Measurements from ENCODE around the gene IFI30. TPM values are rescaled to one million over a fixed set of nuclear protein-coding genes. Genes with fewer than 3 reads are reported as not detected.

IFI30 gene
- total RNA-seq, 1 experiment from 2014 or later: 51.9 TPM

DNA sequence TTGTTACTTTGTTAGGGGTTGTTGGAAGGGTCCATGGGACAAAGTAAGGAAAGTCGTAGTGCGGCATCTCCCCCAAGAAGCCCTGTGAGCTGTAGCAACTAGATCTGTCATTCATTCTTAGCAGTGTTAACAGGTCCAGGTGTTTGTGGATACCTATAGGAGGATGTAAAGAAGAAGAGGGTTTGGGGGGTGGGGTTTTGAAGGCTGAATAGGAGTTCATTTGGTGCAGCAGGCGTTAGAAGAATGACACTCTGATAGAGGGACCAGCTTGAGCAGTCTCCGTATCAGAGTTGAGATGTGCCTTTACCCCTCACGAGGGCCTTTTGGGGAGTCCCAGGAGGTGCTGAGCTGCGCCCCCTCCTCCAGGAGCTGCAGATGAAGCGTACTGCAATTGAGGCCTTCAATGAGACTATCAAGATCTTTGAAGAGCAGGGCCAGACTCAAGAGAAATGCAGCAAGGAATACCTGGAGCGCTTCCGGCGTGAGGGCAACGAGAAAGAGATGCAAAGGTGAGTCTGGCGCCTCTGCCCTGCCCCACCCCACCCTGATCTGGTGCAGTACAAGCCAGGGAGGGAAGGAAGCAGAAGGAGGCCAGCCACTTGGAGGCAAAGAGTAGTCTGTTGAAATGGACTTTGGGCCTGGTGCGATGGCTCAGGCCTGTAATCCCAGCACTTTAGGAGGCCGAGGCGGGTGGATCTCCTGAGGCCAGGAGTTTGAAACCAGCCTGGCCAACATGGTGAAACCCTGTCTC lies 7.6 kb upstream of the IFI30 start:
- DNase-seq (ENCODE audit: low read depth): no peak
- in situ Hi-C loops (cut with HindIII; ENCODE audit: low pct_unique_long_range_greater_than_20kb, low sequenced_read_pairs): no loop called here

DNA sequence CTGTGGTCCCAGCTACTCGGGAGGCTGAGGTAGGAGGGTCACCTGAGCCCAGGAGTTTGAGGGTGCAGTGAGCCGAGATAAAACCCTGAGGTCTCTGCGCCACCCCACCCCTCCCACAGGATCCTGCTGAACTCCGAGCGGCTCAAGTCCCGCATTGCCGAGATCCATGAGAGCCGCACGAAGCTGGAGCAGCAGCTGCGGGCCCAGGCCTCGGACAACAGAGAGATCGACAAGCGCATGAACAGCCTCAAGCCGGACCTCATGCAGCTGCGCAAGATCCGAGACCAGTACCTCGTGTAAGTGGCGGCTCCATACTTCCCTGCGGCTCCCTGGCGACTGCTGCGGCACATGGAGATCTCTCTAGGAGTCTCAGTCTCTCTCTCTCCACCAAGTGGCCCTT lies 6.6 kb upstream of the IFI30 start:
- in situ Hi-C loops (cut with HindIII; ENCODE audit: low pct_unique_long_range_greater_than_20kb, low sequenced_read_pairs): no loop called here

DNA sequence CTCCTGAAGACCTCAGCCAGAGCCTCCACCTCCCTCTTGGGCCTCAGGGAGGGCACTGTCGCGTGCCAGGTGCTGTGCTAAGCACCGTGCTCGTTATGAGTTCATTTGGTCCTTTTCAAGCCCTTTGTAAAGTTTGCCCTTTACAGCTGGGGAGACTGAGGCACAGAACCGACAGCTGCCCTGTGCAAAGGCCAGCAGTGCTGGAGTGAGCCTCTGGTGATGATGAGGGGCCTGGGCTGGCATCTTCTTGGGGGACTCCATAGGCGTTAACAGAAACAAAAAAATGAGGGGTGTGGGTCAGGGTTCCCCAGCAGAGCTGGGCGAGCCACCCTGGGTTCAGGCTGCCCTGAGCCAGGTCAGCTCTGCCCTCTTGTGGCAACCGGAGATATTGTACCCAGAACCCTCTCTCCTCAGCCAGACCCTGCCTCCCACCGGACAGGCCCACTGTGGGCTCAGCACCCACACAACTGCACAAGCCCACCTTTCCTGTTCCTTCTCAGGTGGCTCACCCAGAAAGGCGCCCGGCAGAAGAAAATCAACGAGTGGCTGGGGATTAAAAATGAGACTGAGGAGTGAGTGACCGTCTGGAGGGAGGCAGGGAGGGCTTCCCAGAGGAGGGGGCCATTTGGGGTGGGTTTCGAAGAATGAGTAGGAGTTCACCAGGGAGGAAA lies 5.5 kb upstream of the IFI30 start:
- in situ Hi-C loops (cut with HindIII; ENCODE audit: low pct_unique_long_range_greater_than_20kb, low sequenced_read_pairs): no loop called here
- no peak for DNase-seq (ENCODE audit: low read depth)

More for the DNA sequence above, 6.6 kb upstream of the IFI30 start:
- no peak for DNase-seq (ENCODE audit: low read depth)

DNA sequence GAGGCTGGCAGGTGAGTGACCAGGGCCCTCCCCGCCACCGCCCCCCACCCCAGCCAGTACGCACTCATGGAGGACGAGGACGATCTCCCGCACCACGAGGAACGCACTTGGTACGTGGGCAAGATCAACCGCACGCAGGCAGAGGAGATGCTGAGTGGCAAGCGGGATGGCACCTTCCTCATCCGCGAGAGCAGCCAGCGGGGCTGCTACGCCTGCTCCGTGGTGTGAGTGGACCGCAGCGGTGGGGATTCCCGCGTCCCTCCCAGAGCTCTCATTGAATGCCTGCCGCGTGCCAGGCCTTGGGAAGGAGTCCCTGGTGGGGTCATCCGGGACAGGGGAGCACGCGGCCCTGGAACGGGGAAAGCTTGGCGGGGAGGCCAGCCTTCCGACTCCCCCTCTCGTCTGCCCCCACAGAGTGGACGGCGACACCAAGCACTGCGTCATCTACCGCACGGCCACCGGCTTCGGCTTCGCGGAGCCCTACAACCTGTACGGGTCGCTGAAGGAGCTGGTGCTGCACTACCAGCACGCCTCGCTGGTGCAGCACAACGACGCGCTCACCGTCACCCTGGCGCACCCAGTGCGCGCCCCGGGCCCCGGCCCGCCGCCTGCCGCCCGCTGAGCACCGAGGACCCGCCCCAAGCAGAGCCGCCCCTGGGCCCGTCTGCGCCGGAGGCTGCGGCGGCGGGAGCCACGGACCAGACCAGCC lies 4.8 kb upstream of the IFI30 start:
- DNase-seq (ENCODE audit: low read depth): no peak
- in situ Hi-C loops (cut with HindIII; ENCODE audit: low pct_unique_long_range_greater_than_20kb, low sequenced_read_pairs): no loop called here

DNA sequence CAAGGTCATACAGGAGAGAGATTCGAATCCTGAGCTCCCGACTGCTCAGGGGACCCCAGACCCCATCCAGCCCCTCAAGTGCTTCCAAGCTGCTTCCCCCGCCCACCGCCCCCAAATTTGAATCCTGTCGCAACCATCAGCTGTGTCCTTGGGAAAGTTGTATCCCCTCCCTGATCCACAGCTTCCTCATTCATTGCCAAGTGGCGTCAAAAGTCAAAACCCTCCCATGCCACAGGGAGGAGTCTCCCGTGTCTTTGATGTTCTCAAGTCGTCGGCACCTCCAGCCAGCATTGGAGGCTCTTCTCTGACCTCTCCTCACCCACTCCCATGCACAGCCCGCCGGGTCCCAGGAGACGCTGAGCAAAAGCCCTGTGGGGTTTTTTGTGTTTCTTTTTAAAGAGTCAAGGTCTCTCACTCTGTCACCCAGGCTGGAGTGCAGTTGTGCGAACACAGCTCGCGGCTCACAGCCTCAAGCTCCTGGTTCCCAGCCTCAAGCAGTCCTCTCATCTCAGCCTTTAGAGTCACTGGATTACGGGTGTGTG lies 2.8 kb upstream of the IFI30 start:
- no peak for DNase-seq (ENCODE audit: low read depth)
- in situ Hi-C loops (cut with HindIII; ENCODE audit: low pct_unique_long_range_greater_than_20kb, low sequenced_read_pairs): no loop called here

DNA sequence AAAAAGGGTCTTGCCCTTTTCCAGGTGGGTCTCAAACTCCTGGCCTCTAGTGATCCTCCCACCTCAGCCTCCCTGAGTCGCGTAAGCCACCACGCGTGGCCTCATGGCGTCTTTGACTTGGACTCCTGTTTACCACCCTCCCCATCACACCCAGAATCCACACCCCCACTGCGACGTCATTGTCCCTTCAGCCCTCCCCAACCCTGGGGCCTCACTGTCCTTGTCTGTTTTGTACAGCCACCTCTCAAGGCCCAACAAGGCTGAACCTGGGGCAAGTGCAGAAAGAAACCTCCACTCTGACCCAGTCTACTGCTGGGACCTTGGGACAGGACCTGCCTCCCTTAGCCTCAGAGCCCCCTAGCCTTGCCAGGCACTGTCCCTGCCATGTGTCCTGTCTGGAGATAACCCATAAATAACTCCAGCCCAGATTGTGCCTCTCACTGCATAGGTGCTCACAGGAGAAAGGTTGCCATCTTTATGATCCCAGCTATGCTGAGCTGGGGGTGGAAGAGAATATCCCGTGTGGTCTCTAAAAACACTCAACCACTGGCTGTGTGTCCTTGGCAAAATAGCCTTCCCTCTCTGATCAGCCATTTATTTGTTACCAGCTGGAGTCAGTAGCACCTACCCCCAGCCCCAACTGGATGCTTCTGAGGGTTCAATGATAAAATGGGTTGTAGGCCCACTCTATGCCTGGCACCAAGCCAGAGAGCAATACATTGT lies 1.8 kb upstream of the IFI30 start:
- DNase-seq (ENCODE audit: low read depth): no peak

DNA sequence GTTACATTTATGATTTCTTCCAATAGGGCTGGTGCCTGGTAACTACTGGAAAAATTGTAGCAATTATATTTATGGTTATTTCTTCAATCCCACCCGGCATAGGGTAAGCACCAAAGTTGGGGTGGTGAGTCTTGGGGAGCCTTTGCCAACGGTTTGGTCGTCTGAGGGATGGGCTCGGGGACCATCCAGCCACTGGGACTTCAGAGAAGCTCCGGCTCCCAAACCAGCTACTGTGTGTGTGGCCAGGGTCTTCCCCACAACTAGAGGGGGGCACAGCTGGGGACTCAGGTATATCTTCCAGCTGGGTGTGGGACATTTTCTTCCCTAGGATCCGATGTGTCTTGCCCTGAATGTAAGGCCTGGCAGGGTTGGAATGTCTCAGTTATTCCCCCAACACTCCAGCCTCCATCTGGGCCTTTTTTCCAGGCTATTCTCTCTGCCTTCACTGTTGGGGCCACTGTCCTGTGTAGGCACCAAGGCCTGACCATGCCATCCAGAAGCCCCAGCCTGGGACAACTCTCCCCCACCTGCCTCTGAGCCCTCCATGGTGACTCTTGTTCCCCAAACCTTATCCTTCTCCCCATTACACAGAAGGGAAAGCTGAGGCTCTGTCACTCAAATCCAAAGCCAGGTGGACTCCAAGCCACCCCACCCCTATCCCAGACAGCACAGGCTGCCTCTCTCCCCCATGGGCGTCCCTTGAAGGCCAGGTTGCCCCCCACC lies 1.1 kb upstream of the IFI30 start:
- in situ Hi-C loops (cut with HindIII; ENCODE audit: low pct_unique_long_range_greater_than_20kb, low sequenced_read_pairs): no loop called here
- DNase-seq (ENCODE audit: low read depth): no peak

More for the DNA sequence above, 1.8 kb upstream of the IFI30 start:
- in situ Hi-C loops (cut with HindIII; ENCODE audit: low pct_unique_long_range_greater_than_20kb, low sequenced_read_pairs): no loop called here

DNA sequence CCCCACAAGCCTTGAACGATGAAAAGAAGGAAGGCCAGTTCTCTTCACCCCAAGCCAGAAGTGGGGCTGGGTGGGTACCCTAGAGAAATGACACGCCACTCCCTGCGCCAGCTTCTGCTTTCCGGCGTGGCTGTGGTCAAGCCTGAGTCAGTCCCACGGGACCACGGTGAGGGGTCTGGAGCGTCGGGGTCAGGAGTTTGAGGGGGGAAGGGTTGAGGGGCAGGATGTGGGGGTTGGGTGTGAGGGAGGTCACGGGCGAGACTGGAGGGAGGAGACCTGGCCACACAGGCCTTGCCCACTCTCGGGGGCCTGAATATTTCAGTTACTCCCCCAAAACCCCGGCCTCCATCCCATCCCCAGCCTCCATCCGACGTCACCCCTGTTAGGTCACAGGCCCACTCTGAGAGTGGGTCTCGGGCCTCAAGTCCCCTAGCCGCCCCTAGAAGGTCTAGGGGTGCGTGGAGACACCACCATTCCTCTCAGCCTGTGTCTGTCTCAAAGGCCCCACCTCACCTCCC lies 500 bp upstream of the IFI30 start:
- no peak for DNase-seq (ENCODE audit: low read depth)
- in situ Hi-C loops (cut with HindIII; ENCODE audit: low pct_unique_long_range_greater_than_20kb, low sequenced_read_pairs): no loop called here

DNA sequence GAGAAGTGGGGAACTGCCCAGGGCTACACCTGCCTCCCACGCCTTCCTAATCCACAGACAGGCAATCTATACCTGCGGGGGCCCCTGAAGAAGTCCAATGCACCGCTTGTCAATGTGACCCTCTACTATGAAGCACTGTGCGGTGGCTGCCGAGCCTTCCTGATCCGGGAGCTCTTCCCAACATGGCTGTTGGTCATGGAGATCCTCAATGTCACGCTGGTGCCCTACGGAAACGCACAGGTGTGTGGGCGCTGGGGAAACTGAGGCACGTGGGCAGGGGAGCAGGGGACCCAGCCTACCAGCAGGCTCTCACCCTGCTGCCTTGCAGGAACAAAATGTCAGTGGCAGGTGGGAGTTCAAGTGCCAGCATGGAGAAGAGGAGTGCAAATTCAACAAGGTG lies 1.4 kb downstream of the IFI30 start:
- DNase-seq (ENCODE audit: low read depth): no peak
- in situ Hi-C loops (cut with HindIII; ENCODE audit: low pct_unique_long_range_greater_than_20kb, low sequenced_read_pairs): no loop called here

DNA sequence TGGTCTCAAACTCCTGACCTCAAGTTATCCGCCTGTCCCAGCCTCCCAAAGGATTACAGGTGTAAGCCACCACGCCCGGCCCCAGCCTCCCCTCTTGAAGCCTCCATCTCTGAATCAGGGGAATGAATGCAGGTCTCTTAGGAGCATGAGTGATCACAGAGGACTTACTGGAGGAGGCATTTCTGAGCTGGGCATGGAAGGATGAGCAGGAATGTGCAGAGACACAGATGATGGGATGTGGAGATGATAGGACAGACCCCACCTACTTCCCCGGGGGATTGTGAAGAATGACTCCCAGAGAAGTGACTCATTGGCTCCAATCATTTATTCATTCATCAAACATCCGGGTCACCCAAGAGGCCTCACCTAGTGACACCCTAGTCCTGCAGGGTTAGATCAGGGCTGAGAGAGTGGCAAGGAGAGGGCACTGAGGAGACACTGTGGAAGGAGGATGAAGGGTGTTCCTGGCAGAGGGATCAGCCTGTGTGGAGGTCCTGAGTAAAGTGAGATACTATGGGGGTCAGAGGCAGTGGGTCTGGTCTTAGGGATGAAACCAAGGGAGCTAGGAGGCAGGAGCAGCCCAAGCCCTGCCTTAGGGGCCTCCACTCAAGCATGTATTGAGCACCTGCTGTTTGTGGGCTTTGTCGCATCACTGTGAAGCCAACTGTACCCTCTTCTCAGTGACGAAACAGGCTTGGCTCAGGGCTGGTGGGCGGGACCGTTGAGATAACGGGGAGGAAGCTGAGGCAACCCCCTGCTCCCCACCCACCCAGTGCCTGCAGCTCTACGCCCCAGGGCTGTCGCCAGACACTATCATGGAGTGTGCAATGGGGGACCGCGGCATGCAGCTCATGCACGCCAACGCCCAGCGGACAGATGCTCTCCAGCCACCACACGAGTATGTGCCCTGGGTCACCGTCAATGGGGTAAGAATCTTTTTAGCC lies 3.0 kb downstream of the IFI30 start:
- no peak for DNase-seq (ENCODE audit: low read depth)
- in situ Hi-C loops (cut with HindIII; ENCODE audit: low pct_unique_long_range_greater_than_20kb, low sequenced_read_pairs): no loop called here

DNA sequence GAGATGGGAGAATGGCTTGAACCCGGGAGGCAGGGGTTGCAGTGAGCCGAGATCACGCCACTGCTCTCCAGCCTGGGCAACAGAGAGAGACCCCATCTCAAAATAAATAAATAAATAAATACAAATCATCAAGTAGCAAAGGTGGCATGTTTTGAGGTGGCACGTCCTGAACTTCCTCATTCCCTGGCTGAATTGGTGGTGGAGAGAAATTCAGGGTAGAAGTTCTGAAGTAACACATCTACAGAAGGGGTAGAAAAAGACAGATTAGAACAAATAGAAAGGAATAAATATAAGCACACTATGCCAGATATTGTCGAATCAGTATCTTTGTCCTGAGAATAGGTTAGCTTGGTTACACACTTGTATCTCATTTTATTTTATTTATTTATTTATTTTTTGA lies 6.3 kb downstream of the IFI30 start:
- DNase-seq (ENCODE audit: low read depth): no peak
- in situ Hi-C loops (cut with HindIII; ENCODE audit: low pct_unique_long_range_greater_than_20kb, low sequenced_read_pairs): no loop called here

DNA sequence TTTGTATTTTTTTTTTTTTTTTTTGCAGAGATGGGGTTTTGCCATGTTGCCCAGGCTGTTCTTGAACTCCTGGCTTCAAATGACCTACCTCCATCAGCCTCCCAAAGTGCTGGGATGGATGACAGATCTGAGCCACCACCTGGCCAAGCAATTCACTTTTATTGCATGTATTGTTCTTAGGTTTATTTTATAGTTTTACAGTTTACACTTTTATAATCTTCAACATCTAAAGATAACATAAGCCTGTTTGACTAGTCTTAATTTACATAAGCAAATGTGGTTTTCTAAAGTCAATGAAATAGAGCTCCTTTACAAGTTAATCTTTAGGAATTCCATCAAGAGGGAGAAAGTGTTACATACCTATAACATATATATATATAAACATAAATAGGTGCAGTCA lies 9.9 kb downstream of the IFI30 start:
- DNase-seq (ENCODE audit: low read depth): no peak
- in situ Hi-C loops (cut with HindIII; ENCODE audit: low pct_unique_long_range_greater_than_20kb, low sequenced_read_pairs): no loop called here

DNA sequence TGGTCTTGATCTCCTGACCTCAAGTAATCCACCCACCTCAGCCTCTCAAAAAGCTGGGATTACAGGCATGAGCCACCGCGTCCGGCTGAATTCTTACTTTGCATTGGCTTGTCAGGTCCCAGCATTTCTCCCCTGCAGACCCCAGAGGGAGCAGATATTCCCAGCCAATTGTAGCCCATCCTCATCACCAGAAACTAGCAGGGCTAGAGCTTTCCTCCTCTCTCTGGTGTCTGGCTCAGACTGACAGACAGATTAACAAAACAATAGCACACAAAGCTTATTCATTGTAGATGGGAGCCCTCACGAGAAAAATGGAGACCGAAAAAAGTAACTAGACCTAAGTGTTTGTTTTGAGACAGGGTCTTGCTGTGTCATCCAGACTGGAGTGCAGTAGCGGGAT lies 11.9 kb downstream of the IFI30 start:
- in situ Hi-C loops (cut with HindIII; ENCODE audit: low pct_unique_long_range_greater_than_20kb, low sequenced_read_pairs): no loop called here
- no peak for DNase-seq (ENCODE audit: low read depth)

DNA sequence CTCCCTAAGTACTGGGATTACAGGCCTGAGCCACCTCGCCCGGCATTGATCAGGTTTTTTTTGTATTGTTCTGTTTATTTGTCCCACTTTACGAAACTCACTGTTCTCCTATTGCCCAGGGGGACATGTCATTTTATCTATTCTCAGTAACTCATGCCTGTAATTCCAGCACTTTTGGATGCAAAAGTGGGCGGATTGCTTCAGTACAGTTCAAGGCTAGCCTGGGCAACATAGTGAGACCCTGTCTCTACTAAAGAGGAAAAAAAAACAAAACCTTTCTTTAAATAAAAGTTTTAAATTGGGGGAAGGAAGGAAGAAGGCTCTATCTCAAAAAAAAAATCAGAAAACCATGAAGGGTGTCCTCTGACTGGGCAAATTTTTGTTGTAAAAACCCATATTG lies 16.7 kb downstream of the IFI30 start:
- no peak for DNase-seq (ENCODE audit: low read depth)
- in situ Hi-C loops (cut with HindIII; ENCODE audit: low pct_unique_long_range_greater_than_20kb, low sequenced_read_pairs): no loop called here

DNA sequence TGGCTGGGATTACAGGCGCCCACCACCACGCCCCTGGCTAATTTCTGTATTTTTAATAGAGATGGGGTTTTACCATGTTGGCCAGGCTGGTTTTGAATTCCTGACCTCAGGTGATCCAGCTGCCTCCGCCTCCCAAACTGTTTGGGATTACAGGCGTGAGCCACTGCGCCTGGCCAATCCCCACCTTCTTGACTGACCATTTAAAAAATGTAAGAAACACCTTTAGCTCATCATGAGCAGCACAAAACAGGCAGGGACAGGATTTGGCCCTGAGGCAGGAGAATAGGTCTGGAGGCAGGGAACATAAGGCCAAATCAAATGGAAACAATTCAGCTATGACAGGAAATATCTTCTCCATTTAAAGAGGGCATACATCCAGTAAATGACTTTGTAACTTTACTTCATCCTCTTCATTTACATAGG lies 18.0 kb downstream of the IFI30 start:
- in situ Hi-C loops (cut with HindIII; ENCODE audit: low pct_unique_long_range_greater_than_20kb, low sequenced_read_pairs): no loop called here
- DNase-seq (ENCODE audit: low read depth): no peak

DNA sequence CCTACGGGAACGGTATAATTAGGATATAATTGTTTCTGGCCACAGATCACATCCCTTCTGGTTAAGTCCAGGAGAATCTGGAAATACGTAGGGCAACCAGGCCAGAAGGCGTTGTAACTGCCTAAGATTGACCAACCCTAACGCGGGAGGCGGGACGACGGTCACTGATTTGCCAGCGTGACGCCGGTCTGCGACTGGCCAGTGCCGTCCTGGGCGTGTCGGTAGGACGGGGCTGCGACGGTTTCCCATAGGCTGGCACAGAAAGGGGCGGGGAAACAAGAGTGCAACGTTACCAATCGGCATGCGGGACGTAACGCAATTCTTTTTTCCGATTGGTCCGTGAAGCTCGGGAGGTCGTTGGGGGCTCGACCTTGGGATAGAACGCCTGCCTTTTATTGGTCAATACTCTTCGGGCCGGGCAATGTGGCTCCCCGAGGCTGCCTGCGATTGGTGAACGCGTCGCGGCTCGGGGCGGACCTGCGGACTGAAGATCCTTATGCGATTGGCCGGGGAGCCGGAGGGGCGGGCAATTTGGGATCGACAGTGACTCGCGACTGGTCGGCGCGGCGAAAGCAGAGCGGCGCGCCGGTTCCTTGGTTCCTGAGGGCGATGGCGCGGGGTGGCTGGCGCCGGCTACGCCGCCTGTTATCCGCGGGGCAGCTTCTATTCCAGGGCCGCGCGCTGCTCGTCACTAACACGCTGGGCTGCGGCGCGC lies 19.2 kb downstream of the IFI30 start, which contains the start of gene MPV17L2:
Gene MPV17L2, plus strand, starts transcription at position 546 of the 715 bp plus-strand sequence. Its CDS starts 64 bp downstream, at position 610.
- in situ Hi-C loops (cut with HindIII; ENCODE audit: low pct_unique_long_range_greater_than_20kb, low sequenced_read_pairs): no loop called here
- DNase-seq (ENCODE audit: low read depth): peak; percentile 100
